Fibroblast of lung (primary cell): Measurements from ENCODE around the gene DOHH.

Source experiments
- EZH2 ChIP-seq: IDR thresholded peaks from 2 replicates; pipeline ENCODE4 v1.5.1; 2012; ENCODE audit warnings: low read length, control low read depth, mild to moderate bottlenecking; ENCODE audit errors: missing control alignments
- TF ChIP-seq, protein P1 (sequence below), 2 donors: IDR thresholded peaks in 1 of 2; conservative IDR thresholded peaks in 1 of 2; 1 replicate in 1 of 2; 2 replicates in 1 of 2; pipeline ENCODE4 v1.5.1; 2011 to 2012; ENCODE audit warnings: low read length in 2 of 2, control low read depth in 1 of 2, inconsistent platforms in 1 of 2, low read depth in 1 of 2, mild to moderate bottlenecking in 1 of 2

DNA sequence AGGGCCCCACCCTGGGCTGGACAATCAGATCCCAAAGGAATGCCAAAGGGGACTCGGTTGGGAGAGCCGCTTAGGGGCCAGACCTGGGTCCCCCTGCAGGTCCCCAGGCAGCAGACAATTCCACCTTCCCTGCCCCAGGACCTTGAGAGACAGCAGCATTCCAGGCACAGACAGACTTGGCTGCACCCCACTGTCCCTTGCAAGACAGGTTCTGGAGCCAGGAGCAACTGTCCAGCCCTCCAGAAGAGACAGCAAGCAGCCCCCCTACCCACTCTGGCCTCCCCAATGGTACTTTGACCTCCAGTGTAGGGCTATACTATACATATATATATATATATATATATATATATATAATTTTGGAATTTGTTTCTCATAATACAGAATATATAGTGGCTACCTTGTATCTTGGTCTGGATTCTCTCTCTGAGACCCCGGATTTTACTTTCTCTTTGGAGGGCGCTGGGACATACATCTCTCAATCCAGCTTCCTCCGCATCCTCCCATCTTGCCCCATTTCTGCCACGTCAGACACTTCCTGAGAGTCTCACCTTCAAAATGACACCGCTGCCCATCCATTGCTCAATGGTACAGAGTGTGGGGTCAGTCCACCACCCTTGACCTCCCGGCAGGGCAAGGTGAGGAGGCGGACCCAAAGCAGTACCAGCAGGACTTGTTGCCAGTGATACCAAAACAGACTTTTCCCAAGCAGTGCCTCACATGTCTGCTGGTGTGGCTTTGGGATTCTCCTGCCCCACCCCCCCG lies 32.9 kb downstream of the DOHH start:
- TF ChIP-seq, protein P1, sequence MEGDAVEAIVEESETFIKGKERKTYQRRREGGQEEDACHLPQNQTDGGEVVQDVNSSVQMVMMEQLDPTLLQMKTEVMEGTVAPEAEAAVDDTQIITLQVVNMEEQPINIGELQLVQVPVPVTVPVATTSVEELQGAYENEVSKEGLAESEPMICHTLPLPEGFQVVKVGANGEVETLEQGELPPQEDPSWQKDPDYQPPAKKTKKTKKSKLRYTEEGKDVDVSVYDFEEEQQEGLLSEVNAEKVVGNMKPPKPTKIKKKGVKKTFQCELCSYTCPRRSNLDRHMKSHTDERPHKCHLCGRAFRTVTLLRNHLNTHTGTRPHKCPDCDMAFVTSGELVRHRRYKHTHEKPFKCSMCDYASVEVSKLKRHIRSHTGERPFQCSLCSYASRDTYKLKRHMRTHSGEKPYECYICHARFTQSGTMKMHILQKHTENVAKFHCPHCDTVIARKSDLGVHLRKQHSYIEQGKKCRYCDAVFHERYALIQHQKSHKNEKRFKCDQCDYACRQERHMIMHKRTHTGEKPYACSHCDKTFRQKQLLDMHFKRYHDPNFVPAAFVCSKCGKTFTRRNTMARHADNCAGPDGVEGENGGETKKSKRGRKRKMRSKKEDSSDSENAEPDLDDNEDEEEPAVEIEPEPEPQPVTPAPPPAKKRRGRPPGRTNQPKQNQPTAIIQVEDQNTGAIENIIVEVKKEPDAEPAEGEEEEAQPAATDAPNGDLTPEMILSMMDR (conservative IDR thresholded peaks at IDR 0.05 in 1 of 2, IDR thresholded peaks at IDR 0.05 in 1 of 2; ENCODE audit: low read depth in 1 of 2, low read length in 2 of 2): no peak
- no peak for TF ChIP-seq EZH2
